Right cardiac atrium (tissue), 5 donors: ENCODE measurements around the gene DDX54. TPM values are rescaled to one million over a fixed set of nuclear protein-coding genes. Genes with fewer than 3 reads are reported as not detected.

ENCODE experiments used
- ATAC-seq, 2 donors: fragments of 200-7000 bp; cut with Tn5 transposase; one replicate each; pipeline versions ENCODE4 v1.8.0 to v1.9.1; 2020; ENCODE audit warnings: moderate library complexity in 2 of 2, mild to moderate bottlenecking in 1 of 2
- DNase-seq, 3 donors: peaks; one replicate each; pipeline ENCODE4 v3.0.0-alpha.2; 2020
- H3K27ac ChIP-seq: one replicate; pipeline ENCODE4 v1.5.1; 2013; ENCODE audit warnings: mild to moderate bottlenecking, low read length, control low read depth, moderate library complexity
- H3K27me3 ChIP-seq: one replicate; pipeline ENCODE4 v1.6.1; 2013; ENCODE audit not compliant: control insufficient read depth, insufficient read depth
- H3K4me1 ChIP-seq: one replicate; pipeline ENCODE4 v1.6.1; 2013; ENCODE audit warnings: low read length; ENCODE audit not compliant: control insufficient read depth, insufficient read depth
- H3K4me3 ChIP-seq: one replicate; pipeline ENCODE4 v1.5.1; 2013; ENCODE audit warnings: low read length, control low read depth
- H3K9me3 ChIP-seq: one replicate; pipeline ENCODE4 v1.6.1; 2013; ENCODE audit warnings: low read length; ENCODE audit not compliant: control insufficient read depth
- WGBS: extraction: QIAGEN DNeasy Blood & Tissue Kit; methylation state at CpG from one replicate; pipeline ENCODE4 v1.1.7; 2013; 5-methylcytosine and 5-hydroxymethylcytosine counted together
- intact Hi-C, 4 donors: fragments of 100-400 bp; cut with DNase I; formaldehyde crosslinking; loops; one replicate each; pipeline versions ENCODE4 v1.11.0 to v1.14.0; 2022 to 2023
- polyA plus RNA-seq: library from polyadenylated mRNA; stranded (reverse); fragments of 200-250 nt; gene quantifications from one replicate; pipeline ENCODE4 v1.2.3, GENCODE V29; 2013
- total RNA-seq, 4 donors: library from RNA; stranded (reverse); fragmentation: NEBNext Ultra II Directional; extraction: Animal tissue kit (Norgen Biotek cat#: 25700); gene quantifications; one replicate each; pipeline ENCODE4 v1.2.1, GENCODE V29; 2021
- donor health status: healthy with polysubstance abuse.
- donor health status: DM: no; HTN: yes; CAD: no.
- donor health status: DM: no; HTN: no; CAD: no.
- donor health status: DM: no; HTN: yes; CAD: no; lungs with severe emphysema.
- donor health status: DM: yes; HTN: yes; CAD: no.

DDX54 gene
- total and polyA plus RNA-seq, 5 donors: 17.2 to 36.1 (median 29.2) TPM

DNA sequence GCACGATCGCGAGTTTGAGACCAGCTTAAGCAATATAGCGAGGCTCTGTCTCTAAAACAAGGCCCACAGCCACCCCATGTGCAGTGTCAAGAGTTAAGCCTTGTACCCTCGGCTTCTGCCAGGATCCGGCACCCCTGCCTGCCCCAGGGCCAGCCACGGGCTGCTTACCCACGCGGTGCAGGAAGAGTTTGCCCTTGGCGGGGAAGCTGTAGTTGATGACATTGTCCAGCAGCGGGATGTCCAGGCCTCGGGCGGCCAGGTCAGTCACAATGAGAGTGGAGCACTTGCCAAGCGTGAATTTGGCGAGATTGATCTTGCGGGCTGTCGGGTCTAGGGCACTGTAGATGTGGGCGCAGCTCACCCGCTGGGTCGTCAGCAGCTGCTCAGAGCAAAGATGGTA lies 13.1 kb downstream of the DDX54 start:
- intact Hi-C loops: loop anchor here in 1 of 4 donors (5.0 kb wide), 1 partner anchor 120 kb away; no protein-coding TSS in a partner anchor
- ATAC-seq: no peak
- 96% methylated on average over 20 of the region's 20 CpGs for WGBS

GRCh38 chr12:113171543-113171942 lies 13.7 kb downstream of the DDX54 start:
- DNase-seq (no peak), ATAC-seq (no peak)
- Histone ChIP-seq H3K4me3 (no peak overlapping the region), H3K9me3 (no peaks in the 10 kb centered on the region), H3K27ac (no peak overlapping the region), H3K27me3 (no peaks in the 10 kb centered on the region), H3K4me1 (no peaks in the 10 kb centered on the region)
- intact Hi-C loops: loop anchor here in 1 of 4 donors (5.0 kb wide), 1 partner anchor 119 kb away; no protein-coding TSS in a partner anchor
- 96% methylated on average over 9 of the region's 9 CpGs for WGBS

More for the DNA sequence above, 13.1 kb downstream of the DDX54 start:
- no peaks in the 10 kb centered on the region for H3K4me1 ChIP-seq
- DNase-seq: no peak
- H3K4me3 ChIP-seq: no peak overlapping the region
- H3K9me3 ChIP-seq: no peaks in the 10 kb centered on the region
- H3K27me3 ChIP-seq: no peaks in the 10 kb centered on the region
- H3K27ac ChIP-seq: no peak overlapping the region

DNA sequence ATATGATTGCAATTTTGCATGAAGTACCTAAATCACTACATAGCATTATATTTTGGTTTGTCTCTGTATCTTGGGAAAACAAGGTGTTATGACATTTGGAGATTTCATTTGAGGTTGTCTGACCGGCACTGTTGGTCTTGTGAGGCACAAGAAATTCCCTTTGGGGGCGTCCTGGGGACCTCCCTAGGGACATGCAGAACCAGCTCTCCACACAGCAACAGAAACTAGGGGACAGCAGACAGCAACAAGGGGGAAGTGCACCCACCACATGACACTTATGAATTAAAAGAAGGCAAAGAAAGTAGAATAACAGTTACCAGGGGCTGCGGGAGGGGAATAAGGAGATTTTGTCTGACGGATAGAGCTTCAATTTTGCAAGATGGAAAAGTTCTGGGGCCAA lies 14.4 kb downstream of the DDX54 start:
- Histone ChIP-seq H3K9me3 (no peaks in the 10 kb centered on the region), H3K27me3 (no peaks in the 10 kb centered on the region), H3K4me1 (no peaks in the 10 kb centered on the region), H3K4me3 (no peak overlapping the region), H3K27ac (no peak overlapping the region)
- WGBS: 94% methylated on average over 4 of the region's 4 CpGs
- intact Hi-C loops: loop anchor here in 1 of 4 donors (5.0 kb wide), 1 partner anchor 119 kb away; no protein-coding TSS in a partner anchor
- no peak for ATAC-seq
- DNase-seq: no peak

- Histone ChIP-seq H3K27ac (no peak overlapping the region), H3K4me1 (no peaks in the 10 kb centered on the region), H3K9me3 (no peaks in the 10 kb centered on the region), H3K4me3 (no peak overlapping the region), H3K27me3 (no peaks in the 10 kb centered on the region)
- ATAC-seq: no peak
- 91% methylated on average over 5 of the region's 5 CpGs for WGBS
- DNase-seq: no peak
- intact Hi-C loops: loop anchor here in 1 of 4 donors (5.0 kb wide), 1 partner anchor 118 kb away; no protein-coding TSS in a partner anchor
Measured at GRCh38 chr12:113170457-113170856, 14.8 kb downstream of the DDX54 start.

DNA sequence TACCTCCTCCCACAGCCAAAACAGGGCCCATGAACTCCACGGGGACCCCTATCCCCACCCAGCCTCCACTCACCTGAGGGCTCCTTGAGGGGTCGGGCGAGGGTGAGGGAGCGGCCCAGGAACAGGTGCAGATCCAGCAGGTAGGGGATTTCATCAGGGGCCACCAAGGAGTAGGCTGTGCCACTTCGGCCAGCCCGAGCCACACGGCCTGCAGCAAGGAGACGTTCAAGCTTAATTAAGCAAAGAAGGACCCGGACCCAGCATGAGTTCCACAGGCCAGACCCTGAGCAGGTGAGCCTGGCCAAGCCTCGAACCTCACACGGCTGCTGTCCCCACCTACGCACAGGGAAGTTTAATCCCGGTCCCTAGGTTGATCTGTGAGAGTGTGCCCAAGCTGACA lies 15.6 kb downstream of the DDX54 start:
- no peak for DNase-seq
- 94% methylated on average over 13 of the region's 13 CpGs for WGBS
- intact Hi-C loops: loop anchor here in 1 of 4 donors (5.0 kb wide), 1 partner anchor 117 kb away; no protein-coding TSS in a partner anchor

DNA sequence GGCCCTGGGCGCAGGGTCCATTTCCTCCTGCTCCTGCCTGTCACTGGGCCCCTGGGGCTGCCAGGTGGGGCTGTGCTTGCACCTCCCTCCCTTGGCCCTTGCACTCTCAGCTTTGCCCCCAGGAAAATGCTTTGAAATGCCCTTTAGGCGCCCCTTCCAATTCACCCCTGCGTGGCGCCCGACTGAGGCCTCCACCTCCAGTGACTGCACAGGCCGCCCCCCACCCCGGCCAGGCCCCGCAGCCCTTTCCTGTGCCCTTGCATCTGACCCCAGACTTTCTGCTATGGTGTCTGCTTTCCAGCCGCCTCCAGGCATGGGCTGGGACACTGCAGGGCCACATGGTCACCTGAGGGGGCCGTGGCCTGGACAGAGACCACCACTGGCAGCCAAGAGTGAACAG lies 17.4 kb downstream of the DDX54 start:
- H3K27ac ChIP-seq: no peak overlapping the region
- H3K4me1 ChIP-seq: no peaks in the 10 kb centered on the region
- no peaks in the 10 kb centered on the region for H3K27me3 ChIP-seq
- WGBS: 94% methylated on average over 10 of the region's 10 CpGs
- no peak overlapping the region for H3K4me3 ChIP-seq
- intact Hi-C loops: no loop called here
- no peaks in the 10 kb centered on the region for H3K9me3 ChIP-seq
- ATAC-seq: no peak
- no peak for DNase-seq

More for the DNA sequence above, 15.6 kb downstream of the DDX54 start:
- H3K27me3 ChIP-seq: no peaks in the 10 kb centered on the region
- H3K27ac ChIP-seq: no peak overlapping the region
- H3K9me3 ChIP-seq: no peaks in the 10 kb centered on the region
- no peaks in the 10 kb centered on the region for H3K4me1 ChIP-seq
- no peak overlapping the region for H3K4me3 ChIP-seq
- no peak for ATAC-seq

- intact Hi-C loops: no loop called here
- H3K4me1 ChIP-seq: no peaks in the 10 kb centered on the region
- WGBS: 91% methylated on average over 32 of the region's 32 CpGs
- no peak for DNase-seq
- H3K27me3 ChIP-seq: no peaks in the 10 kb centered on the region
- no peak overlapping the region for H3K27ac ChIP-seq
- no peak overlapping the region for H3K4me3 ChIP-seq
- ATAC-seq: no peak
- H3K9me3 ChIP-seq: no peaks in the 10 kb centered on the region
Measured at GRCh38 chr12:113165521-113166450, 19.5 kb downstream of the DDX54 start.

DNA sequence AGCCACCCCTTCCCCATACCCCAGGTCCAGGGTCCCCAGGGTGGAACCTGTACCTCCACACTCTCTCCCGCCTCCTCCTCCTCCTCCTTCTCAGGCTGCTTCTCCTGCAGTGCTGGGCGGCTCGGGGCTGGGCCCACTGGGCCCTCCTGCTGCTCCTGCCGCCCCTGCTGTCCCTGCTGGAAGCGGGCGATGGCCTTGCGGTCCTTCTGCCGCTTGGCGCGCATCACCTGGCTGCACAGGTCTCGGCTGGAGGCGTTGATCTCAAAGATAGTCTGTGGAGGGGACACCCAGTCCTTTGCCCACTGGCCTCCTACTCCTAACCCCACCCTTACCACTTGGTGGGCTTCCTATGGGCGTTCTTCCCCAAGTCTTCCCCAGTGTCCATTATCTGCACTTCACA lies 21.3 kb downstream of the DDX54 start:
- Histone ChIP-seq H3K27me3 (no peaks in the 10 kb centered on the region), H3K9me3 (no peaks in the 10 kb centered on the region), H3K27ac (no peak overlapping the region), H3K4me3 (no peak overlapping the region), H3K4me1 (no peaks in the 10 kb centered on the region)
- WGBS: 96% methylated on average over 13 of the region's 13 CpGs
- intact Hi-C loops: no loop called here
- DNase-seq (no peak), ATAC-seq (no peak)

DNA sequence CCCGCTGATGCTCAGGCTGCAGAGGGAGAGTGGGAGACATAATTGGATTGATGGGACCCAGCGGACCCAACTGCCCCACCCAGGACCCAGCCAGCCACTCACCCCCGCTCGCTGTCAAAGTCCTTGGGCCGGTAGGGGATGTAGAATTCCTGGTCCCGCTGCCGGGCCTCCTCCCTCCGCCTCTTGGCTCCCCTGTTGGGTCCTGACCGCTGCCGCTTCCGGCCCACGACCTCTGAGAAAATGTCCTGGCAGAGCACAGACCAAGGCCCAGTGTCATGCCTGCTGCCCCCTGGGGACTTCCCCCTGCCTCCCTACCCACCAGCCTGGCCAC lies 22.3 kb downstream of the DDX54 start:
- H3K4me1 ChIP-seq: no peaks in the 10 kb centered on the region
- H3K27me3 ChIP-seq: no peaks in the 10 kb centered on the region
- intact Hi-C loops: no loop called here
- no peak for DNase-seq
- WGBS: 90% methylated on average over 12 of the region's 12 CpGs
- no peak for ATAC-seq
- H3K9me3 ChIP-seq: no peaks in the 10 kb centered on the region
- H3K27ac ChIP-seq: no peak overlapping the region
- H3K4me3 ChIP-seq: no peak overlapping the region

DNA sequence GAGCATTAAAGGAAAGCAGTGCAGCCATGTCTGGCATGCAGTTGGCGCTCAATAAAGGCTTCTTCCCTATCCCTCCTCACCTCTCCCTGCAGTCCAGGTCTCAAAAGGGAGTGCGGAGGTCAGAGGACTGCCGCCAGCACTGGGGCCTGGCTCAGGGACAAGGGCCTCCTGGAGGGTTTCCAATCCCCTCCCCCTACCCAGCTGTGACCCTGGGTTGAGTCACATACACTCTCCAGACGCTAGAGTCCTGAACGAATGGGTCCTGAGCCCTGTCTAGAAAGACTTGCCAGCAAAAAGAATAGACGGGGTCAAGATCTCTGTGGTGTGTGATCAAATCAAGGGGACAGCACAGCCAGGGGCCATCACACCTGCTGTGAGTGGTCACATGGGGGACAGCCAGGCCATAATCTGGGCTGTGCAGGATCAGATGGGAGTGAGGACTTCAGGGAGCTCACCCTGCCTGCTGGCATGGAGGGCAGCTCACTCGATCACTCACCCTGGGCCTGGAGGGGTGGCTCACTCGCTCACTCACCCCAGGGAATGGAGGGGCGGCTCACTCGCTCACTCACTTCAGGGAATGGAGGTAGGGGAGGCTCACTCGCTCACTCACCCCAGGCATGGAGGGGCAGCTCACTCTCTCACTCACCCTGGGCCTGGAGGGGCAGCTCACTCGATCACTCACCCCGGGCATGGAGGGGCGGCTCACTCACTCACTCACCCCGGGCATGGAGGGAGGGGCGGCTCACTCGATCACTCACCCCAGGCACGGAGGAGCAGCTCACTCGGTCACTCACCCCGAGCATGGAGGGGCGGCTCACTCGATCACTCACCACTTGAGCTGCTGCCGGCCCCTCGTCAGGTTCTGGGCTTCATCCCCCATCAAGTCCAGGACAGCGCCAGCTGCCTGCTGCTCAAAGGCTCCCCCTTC lies 22.9 kb downstream of the DDX54 start:
- intact Hi-C loops: no loop called here
- DNase-seq (peak in 1 of 3 donors; percentile 67), ATAC-seq (peak in 1 of 2 donors; percentile 5)
- Histone ChIP-seq H3K4me1 (no peaks in the 10 kb centered on the region), H3K4me3 (no peak overlapping the region), H3K9me3 (no peaks in the 10 kb centered on the region), H3K27ac (no peak overlapping the region), H3K27me3 (no peaks in the 10 kb centered on the region)
- 86% methylated on average over 25 of the region's 25 CpGs for WGBS
